Parathyroid adenoma (tissue), 2 donors: ENCODE measurements around the gene ANO6.

Experiments used
- H2AFZ ChIP-seq: fragments of 300-600 bp; sonication (generic); one replicate; pipeline ENCODE4 v1.7.0; 2017; ENCODE audit warnings: antibody characterized with exemption, mild to moderate bottlenecking
- H3K27ac ChIP-seq: fragments of 300-600 bp; sonication (generic); one replicate; pipeline ENCODE4 v1.7.0; 2017
- H3K27me3 ChIP-seq: fragments of 300-600 bp; sonication (generic); one replicate; pipeline ENCODE4 v1.7.0; 2017; ENCODE audit warnings: low read length; ENCODE audit not compliant: control insufficient read depth, insufficient read depth
- H3K36me3 ChIP-seq: fragments of 300-600 bp; sonication (generic); one replicate; pipeline ENCODE4 v1.7.0; 2017; ENCODE audit warnings: low read length; ENCODE audit not compliant: control insufficient read depth, insufficient read depth
- H3K4me1 ChIP-seq: fragments of 300-600 bp; sonication (generic); one replicate; pipeline ENCODE4 v1.7.0; 2017; ENCODE audit warnings: control low read depth
- H3K4me2 ChIP-seq: fragments of 300-600 bp; sonication (generic); one replicate; pipeline ENCODE4 v1.7.0; 2017; ENCODE audit warnings: low read length
- H3K4me3 ChIP-seq: fragments of 300-600 bp; sonication (generic); one replicate; pipeline ENCODE4 v1.7.0; 2017; ENCODE audit warnings: low read depth, low read length
- H3K79me2 ChIP-seq: fragments of 300-600 bp; sonication (generic); one replicate; pipeline ENCODE4 v1.7.0; 2017; ENCODE audit warnings: control low read depth
- H3K9ac ChIP-seq: fragments of 300-600 bp; sonication (generic); one replicate; pipeline ENCODE4 v1.7.0; 2017; ENCODE audit warnings: mild to moderate bottlenecking
- H3K9me3 ChIP-seq: fragments of 300-600 bp; sonication (generic); one replicate; pipeline ENCODE4 v1.7.0; 2017; ENCODE audit warnings: low read length; ENCODE audit not compliant: control insufficient read depth
- TF ChIP-seq, protein P1 (sequence below): fragments of 300-600 bp; sonication (generic); IDR thresholded peaks from one replicate; pipeline ENCODE4 v1.7.0; 2017; ENCODE audit warnings: antibody characterized with exemption, mild to moderate bottlenecking
- donor health status: primary hyperparathyroidism.

The ANO6 gene

DNA sequence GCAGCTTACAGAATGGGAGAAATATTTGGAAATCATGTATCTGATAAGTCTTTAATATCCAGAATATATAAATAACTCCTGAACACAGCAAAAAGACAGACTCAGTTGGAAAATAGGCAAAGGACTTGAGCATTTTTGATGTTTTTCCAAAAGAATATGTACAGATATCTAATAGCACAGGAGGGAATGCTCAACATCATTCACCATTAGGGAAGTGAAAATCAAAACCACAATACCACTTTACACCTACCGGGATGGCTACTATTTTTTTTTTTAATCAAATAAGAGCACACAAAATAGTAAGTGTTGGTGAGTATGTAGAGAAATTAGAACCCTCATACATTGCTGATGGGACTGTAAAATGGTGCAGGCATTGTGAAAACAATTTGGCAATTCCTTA lies 75.6 kb downstream of the ANO6 start:
- Histone ChIP-seq H3K79me2 (peaks cover 17% of the 10 kb centered on the region), H3K27ac (no peak overlapping the region), H3K9me3 (no peaks in the 10 kb centered on the region), H3K4me3 (no peak overlapping the region), H3K9ac (no peak overlapping the region), H3K27me3 (no peaks in the 10 kb centered on the region), H3K4me1 (peaks cover 21% of the 10 kb centered on the region), H3K36me3 (no peaks in the 10 kb centered on the region), H2AFZ (no peak overlapping the region), H3K4me2 (no peak overlapping the region)
- TF ChIP-seq, protein P1, sequence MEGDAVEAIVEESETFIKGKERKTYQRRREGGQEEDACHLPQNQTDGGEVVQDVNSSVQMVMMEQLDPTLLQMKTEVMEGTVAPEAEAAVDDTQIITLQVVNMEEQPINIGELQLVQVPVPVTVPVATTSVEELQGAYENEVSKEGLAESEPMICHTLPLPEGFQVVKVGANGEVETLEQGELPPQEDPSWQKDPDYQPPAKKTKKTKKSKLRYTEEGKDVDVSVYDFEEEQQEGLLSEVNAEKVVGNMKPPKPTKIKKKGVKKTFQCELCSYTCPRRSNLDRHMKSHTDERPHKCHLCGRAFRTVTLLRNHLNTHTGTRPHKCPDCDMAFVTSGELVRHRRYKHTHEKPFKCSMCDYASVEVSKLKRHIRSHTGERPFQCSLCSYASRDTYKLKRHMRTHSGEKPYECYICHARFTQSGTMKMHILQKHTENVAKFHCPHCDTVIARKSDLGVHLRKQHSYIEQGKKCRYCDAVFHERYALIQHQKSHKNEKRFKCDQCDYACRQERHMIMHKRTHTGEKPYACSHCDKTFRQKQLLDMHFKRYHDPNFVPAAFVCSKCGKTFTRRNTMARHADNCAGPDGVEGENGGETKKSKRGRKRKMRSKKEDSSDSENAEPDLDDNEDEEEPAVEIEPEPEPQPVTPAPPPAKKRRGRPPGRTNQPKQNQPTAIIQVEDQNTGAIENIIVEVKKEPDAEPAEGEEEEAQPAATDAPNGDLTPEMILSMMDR: no peak

DNA sequence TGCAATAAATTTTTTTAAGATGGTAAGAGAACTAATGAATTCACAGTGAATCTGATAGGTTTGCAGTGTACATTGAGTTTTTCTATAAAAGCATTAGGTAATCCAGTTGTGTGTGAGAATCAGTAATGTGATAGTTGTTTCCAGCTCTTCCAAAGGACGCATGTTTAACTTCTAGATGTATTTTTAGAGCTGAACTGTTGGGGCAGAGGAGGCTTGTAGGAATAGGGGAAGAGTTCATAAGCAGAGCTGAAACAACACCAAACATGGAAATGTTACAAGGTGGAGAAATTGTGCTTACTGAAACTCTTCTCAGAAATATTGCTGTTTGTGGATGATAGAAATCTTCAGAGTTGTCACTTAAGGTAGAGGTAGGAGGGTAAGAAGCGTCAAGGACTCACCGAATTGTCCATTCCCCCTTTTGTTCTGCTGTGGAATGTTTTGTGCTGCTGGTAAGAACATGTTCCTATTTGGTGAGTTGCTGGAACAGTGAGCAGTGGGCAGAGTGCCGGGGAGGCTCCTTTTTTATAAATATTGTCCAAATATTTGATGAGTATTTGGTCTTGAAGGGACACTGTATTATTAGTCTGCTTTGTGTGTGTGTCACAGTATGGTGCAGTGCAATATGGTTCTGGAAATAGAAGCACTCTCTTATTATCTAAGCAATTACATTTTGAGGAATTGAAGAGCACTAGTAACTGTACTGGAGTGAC lies 76.7 kb downstream of the ANO6 start:
- Histone ChIP-seq H3K27ac (peak overlapping the region; percentile 72), H3K4me2 (no peak overlapping the region), H2AFZ (no peak overlapping the region), H3K4me1 (peaks cover 29% of the 10 kb centered on the region), H3K27me3 (no peaks in the 10 kb centered on the region), H3K9me3 (no peaks in the 10 kb centered on the region), H3K79me2 (peaks cover 9% of the 10 kb centered on the region), H3K4me3 (no peak overlapping the region), H3K36me3 (no peaks in the 10 kb centered on the region), H3K9ac (no peak overlapping the region)
- TF ChIP-seq, protein P1: no peak

DNA sequence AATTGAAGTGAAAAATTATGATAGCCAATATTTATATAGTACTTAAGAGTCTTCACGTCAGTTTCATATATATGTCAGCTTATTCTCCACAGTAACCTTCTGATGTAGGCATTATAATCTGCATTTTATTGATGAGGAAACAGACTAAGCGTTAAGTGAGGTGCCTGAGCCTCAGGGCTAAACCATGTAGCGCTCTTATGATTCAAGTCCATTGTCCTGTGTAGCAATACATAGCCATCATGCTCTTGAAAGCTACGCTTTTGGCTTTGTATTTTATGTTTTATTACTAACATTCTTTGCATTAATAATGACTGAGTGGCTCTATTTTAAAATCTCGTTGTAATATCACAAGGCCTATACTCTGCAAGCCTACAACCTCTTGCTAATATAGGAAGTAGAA lies 79.0 kb downstream of the ANO6 start:
- H3K36me3 ChIP-seq: no peaks in the 10 kb centered on the region
- peaks cover 47% of the 10 kb centered on the region for H3K4me1 ChIP-seq
- H3K27me3 ChIP-seq: no peaks in the 10 kb centered on the region
- H2AFZ ChIP-seq: no peak overlapping the region
- peaks cover 8% of the 10 kb centered on the region for H3K79me2 ChIP-seq
- H3K4me2 ChIP-seq: no peak overlapping the region
- no peak overlapping the region for H3K4me3 ChIP-seq
- H3K27ac ChIP-seq: no peak overlapping the region
- TF ChIP-seq, protein P1: no peak
- no peaks in the 10 kb centered on the region for H3K9me3 ChIP-seq
- H3K9ac ChIP-seq: no peak overlapping the region

DNA sequence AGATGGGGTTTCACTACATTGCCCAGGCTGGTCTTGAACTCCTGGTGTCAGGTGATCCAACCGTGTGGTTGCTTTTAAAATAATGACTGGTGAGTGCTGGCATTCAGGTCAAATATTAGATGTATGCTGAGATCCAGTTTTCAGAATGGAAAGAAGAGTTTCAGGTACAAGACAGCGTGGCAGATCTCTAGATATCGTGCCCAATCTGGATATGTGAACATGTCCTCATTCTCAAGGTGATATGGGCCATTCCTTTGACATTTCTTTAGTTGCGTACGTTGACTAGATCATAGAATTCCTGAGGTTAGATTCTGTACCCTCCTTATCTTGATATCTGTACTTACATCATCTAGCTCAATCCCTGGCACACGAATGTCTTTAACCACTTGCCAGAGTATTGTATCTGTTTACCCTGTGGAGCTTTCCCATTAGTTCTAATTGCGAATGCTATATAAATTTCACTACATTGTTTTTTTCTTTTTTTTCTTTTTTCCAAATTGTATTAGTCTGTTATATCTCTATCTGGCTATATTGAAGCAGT lies 80.2 kb downstream of the ANO6 start:
- Histone ChIP-seq H3K79me2 (peaks cover 12% of the 10 kb centered on the region), H3K4me1 (peaks cover 40% of the 10 kb centered on the region), H3K9me3 (no peaks in the 10 kb centered on the region), H3K27ac (peak overlapping the region; percentile 2), H3K4me3 (no peak overlapping the region), H3K9ac (no peak overlapping the region), H3K27me3 (no peaks in the 10 kb centered on the region), H3K4me2 (no peak overlapping the region), H2AFZ (no peak overlapping the region), H3K36me3 (no peaks in the 10 kb centered on the region)
- TF ChIP-seq, protein P1: no peak

DNA sequence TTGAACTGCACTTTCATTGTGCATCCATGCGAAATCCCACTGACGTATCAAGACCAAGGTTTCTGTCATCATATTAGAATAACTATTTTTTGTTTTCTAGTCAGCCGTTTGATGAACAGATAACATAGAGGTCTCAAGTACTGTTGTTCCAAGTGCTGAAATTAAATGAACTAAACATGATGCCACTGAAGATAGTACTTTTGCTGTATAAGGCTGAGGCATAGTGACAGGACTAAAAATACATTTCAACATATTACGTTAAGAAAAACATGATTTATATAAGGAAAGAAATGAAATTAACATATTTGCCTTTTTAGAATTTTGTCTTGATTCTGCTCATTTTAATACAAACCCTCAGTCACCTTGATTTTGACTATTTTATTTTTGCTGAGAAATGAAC lies 82.2 kb downstream of the ANO6 start:
- H3K4me3 ChIP-seq: no peak overlapping the region
- H3K9ac ChIP-seq: no peak overlapping the region
- no peaks in the 10 kb centered on the region for H3K9me3 ChIP-seq
- peak overlapping the region; percentile 39 for H3K4me2 ChIP-seq
- peak overlapping the region; percentile 43 for H3K27ac ChIP-seq
- no peak overlapping the region for H2AFZ ChIP-seq
- H3K4me1 ChIP-seq: peaks cover 31% of the 10 kb centered on the region
- TF ChIP-seq, protein P1: no peak
- H3K27me3 ChIP-seq: no peaks in the 10 kb centered on the region
- no peaks in the 10 kb centered on the region for H3K36me3 ChIP-seq
- peaks cover 13% of the 10 kb centered on the region for H3K79me2 ChIP-seq
